HG03066 (cell line): ENCODE data around the gene CENPP.
A peak's percentile ranks its signal among the peaks of the same experiment; 100 is the strongest.

Experiments
- ATAC-seq: cut with Tn5 transposase; IDR thresholded peaks from one replicate; pipeline ENCODE4 v1.9.1; 2021; ENCODE audit warnings: low read depth; ENCODE audit not compliant: unreplicated experiment

The CENPP gene

GRCh38 chr9:92666236-92666635 is 340.5 kb downstream of the CENPP start:
- ATAC-seq, result no peak

GRCh38 chr9:92666912-92667532 is 341.3 kb downstream of the CENPP start:
- no peak for ATAC-seq

- ATAC-seq, result no peak
These were observed 343.2 kb downstream of the CENPP start for GRCh38 chr9:92668746-92669526.

GRCh38 chr9:92669527-92669889 is 343.8 kb downstream of the CENPP start:
- ATAC-seq, result peak; percentile 5
